C1 segment of cervical spinal cord (tissue), 14 donors: Measurements from ENCODE around the gene BMPR1B.
"Not testable (repeated sequence)": the region's sequence is repeated elsewhere in the genome, so short reads cannot be mapped to it uniquely, and the experiment has no call there.

Source experiments
- DNase-seq, 14 donors: peaks; one replicate each; lab custom pipeline; 2025; lab: John Stamatoyannopoulos, UW

Gene BMPR1B

DNA sequence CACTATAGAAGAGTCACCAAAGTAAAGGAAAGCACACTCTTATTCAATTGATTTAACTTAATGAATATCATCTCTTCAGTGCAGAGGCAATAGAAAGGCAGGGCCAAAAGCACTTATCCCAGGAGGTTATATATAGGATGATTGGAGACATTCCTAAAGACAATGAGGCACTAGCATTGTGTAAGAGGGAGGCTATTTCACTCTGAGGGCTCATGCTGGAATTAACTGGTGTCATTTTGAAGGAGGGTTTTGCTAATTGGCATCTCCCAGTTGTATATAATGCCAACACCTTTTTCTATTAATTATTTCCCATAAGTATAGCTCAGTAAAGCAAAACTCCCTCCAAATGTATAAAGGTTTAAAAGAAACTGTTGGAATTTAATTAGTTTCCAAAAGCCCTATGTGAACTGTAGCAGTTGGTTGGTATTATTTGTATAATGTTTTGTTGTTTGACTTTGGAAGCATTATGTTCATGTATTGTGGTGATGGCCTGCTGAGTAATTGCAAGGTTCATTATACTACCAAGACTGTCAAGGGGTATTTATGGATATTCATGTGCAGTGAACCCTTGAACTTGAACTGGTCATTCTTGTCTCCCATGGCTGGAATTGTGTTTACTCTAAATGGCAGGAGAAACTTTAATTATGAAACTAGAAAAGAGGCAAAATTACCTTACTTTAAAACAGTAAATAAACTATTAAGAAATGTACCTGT lies 270.3 kb downstream of the BMPR1B start:
- no peak for DNase-seq

DNA sequence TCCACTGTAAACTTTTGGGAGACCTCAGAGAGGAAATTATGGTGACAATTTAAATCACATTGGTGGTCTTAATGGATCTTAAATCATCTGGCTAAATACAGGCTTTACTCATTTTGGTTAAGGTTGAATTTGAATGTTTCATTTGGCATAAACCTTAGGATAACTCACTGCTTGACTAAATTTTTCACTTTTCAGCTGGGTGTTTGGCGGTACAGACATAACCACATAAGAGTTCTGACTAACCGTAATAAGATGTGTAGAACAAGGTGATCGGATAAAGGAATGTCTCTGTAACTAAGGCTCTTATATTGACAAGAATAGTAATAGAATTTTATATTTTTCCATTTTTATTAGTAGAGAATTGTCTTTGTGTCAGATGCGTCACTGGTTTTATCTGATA lies 281.0 kb downstream of the BMPR1B start:
- no peak for DNase-seq

DNA sequence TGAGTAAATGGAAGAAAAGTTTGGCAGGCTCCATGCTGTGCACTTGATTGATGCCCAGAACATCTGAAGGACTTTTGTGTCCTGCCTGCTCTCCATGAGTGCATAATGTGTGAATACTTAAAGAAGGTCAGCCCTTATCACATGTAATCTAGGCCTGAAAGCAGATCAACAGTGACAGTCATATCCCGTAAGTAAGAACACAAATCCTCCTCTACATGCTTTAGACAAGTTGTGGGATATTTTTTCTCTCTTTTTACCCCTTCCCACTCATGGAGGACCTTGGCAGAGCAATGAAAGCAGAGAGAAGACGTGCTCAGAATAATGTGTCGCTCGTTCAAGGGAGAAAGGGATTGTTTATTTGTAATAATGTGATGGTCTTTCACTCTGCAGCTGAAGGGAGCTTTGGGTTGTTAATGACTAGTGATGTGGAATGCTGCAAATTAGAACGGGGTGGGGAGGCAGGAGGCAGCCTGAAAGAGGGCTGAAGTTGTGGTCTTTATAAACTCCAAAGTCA lies 286.6 kb downstream of the BMPR1B start:
- peak in 8 of 14 donors; percentile 8 to 70 (median 22) for DNase-seq

DNA sequence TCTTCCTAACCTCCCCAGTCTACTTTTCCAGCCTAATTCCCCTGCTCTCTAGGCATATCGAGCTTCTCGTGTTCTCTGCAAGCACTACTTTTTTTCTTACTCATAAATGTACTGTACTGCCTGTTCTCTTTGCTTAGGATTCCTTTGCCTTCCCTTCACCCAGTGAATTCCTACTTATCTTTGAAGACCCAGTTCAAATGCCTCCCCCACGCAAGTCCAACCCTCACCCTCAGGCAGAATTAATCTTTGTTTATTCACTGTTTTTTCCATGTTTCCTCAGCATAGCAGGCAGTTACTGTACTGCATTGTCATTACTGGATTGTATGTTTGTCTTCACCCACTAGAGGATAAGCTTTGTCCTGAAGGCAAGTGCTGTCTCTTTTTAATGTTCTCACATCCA lies 287.7 kb downstream of the BMPR1B start:
- no peak for DNase-seq

DNA sequence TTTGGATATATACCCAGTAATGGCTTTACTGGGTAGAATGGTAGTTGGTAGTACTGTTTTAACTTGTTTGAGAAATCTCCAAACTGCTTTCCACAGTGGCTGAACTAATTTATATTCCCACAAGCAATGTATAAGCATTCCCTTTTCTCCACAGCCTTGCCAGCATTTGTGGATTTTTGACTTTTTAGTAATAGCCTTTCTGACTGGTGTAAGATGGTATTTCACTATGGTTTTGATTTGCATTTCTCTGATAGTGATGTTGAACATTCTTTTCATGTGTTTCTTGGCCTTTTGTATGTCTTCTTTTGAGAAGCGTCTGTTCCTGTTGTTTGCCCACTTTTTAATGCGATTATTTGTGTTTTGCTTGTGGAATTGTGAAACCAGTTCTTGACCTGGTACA lies 290.5 kb downstream of the BMPR1B start:
- no peak for DNase-seq

DNA sequence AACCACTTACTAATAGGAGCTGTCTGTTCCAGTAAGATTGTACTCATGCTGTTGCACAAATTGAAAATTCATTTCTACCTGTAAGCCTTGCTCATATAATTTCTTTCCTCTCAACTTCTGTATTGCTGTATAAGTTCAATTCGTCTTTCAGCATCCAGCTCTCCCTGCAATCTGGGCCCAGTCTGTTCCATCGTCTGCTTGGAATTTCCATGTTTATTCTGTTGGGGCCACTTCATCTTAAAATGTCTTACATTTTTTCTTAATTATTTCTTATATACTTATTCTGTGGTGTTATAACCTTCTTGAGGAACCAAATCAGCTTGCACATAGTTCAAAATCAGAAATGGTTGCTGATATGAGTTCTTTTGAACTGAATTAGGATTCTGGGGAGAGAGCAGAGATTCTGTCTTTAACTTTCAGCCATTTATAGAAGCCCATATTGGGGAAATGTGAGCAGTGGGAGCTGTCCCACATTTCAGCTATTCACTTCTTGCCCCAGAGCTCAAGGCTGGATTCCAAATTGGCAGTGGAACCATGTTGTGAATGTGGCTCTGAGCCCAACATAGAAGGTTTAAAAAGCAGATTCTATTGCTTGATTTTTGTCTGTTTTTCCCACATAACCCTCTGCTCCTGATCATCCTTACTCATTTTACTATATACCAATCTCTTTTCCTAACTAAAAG lies 291.9 kb downstream of the BMPR1B start:
- DNase-seq: peak in 3 of 14 donors; percentile 2 to 12 (median 6)

DNA sequence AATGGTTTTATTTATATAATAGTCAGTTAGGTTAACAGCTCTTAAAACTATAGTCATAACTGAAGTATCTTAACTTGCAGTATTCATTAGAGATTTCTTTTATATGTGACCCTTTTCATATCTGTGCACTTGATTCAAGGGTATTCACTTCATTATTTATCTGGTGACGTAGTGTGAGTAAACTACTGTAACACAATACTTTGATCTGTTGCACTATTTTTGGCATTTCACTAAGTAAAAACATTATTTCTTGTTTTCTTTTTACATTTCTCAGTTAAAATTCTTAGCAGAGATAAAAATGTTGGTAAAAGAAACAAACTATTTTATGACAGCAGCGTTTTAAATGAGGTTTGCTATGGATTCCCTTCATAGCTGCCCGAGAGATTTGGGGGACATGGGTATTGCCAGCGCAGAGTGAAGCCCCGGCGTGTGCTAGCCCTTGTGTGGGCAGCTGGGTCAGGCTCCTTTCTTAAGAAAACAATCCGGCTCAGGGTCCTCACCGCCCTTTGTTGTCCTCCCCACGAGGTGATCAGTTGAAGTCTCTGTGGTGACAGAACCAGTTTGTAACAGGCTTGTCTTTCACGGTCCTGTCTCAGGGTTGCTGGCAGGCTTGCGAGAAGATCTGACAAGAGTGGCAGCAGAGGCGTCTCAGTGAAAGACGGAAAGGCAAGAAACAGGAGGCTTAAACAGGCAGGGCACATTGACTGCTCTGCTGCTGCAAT lies 293.4 kb downstream of the BMPR1B start:
- DNase-seq: peak in 6 of 14 donors; percentile 6 to 49 (median 22)

DNA sequence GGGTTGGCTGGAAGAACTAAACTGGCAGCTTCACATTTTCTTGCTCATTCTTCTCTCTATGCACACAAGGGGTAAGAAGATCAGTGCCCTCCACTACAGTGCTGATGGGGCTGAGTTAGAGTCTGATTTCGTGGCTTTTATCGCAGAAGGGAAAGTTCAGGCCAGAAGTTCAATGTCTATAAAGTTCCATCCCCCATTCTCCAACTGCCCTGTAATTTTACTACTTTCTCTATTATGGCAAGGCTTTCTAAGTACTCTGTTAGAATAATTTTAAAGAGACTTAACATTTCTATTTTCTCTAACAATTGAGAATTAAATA lies 293.9 kb downstream of the BMPR1B start:
- DNase-seq: no peak

DNA sequence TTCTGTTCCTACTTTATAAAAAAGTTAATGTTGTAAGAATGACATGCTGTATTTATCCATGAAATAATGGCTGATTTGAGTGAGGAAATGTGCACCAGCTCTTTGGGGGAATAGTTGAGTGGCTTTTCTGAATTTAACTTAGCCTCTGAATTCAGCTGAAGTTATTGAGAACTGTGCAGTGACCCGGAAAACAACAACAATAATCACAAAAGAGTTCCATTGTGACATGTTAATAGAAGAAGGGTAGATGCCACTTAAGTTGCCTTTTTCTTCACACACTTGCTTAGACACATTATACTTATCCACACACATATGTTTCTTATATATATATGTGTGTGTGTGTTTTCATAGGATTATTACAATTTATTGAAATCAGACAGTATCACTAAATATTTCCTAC lies 301.2 kb downstream of the BMPR1B start:
- DNase-seq: no peak

DNA sequence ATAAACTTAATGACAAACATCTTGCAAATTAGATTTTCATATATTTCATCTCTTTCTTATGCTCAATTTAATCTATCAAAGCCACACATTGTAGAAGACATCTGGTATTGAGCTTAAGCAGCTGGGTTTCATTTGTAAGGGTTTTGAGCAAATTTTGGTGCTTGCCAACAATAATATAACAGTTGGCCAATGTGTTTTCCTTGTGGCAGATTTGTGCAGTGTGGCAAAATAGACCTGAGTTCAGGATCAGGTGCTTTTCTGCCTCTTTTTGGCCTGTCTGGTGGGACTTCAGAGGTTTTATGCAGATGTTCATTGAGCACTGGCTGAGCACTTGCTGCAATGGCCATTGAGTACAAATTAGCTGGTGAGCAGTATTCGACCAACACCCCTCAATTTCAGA lies 301.9 kb downstream of the BMPR1B start:
- no peak for DNase-seq

DNA sequence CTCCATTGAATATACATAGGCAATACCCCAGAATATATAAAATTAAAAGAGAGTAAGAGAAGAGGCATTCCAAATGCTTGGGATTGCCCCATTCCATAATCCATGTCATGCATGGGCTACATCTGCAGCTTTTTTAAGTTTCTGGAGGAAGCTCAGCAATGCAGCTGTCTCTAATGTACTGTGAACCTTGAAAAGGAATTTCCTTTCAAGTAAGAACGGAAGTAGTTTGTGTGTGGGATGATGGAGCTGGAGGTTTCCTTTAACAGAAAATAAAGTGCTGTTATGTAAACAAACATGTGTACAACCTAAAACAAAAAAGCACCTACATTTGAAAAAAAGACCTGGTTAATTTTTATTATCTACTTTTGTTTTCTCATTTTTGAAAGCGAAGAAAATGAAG lies 303.5 kb downstream of the BMPR1B start:
- DNase-seq: no peak

DNA sequence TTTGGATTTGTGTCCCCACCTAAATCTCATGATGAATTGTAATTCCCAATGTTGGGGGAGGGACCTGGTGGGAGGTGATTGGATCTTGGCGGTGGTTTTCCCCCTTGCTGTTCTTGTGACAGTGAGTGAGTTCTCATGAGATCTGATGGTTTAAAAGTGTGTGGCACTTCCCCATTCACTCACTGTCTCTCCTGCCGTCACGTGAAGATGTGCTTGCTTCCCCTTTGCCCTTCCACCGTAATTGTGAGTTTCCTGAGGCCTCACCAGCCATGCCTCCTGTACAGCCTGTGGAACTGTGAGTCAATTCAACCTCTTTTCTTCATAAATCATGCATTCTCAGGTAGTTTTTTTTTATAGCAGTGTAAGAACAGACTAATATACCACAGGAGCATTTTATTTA lies 304.0 kb downstream of the BMPR1B start:
- not testable (repeated sequence) for DNase-seq

DNA sequence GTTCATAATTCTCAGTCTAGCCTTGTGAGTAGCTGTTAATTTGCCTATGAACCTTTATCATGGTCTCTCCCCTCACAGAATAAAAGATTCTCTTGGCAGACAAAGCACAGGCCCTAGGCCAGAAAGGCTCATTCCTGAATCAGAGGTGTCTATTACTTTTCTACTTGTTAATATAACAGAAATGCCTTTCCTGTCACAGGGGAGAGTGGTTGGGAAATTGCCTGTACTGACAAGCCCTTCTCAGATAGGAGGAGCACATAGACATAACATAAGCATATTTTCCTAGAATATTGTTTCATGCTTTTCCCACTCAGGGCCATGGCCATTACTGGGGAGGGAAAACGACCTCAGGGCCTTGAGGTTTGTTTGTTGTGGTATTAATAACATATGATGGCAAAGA lies 308.3 kb downstream of the BMPR1B start:
- no peak for DNase-seq

DNA sequence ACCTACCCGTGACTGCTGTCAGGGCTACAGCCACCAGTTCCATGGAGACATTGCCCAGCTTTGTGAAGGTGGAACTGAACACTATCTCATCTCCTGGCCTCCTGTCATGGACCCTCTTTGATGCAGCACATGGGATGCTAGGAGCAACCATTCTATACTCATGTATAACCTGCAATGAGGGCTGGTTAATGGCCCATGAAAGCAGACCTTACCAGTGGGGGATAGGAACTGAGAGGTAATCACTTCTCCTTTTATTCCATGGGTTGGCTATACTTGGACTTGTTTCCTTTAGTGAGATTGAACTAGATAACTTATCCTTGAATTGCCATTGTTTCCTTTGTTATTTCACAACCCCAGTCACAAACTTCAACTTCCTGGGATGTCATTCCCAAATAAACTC lies 310.6 kb downstream of the BMPR1B start:
- no peak for DNase-seq

DNA sequence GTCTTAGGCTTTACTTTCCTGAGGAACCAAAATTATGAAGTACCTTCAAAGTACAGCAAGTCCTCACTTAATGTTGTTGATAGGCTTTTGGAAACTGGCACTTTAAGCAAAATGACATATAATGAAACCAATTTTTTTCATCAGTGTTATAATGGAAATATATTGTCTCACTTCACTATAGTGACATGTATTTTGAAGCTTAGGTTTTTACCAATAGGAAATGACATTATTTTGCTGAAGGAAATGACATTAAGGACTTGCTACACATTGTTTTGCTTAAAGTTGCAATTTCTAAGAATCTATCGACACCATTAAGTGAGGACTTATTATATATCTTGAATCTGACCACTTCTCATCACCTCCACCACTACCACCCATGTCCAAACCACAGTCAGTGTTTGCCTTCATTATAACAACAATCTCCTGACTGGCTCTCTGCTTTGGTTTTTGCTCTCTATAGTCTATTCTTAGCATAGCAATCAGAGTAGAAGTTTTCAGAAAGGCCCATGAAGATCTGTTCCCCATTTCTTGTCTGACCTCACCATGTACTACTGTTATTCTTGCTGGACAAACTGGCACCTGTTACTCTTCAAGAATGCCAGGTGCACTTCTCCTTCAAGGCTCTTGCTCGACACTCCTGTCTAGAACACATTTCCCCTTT lies 311.2 kb downstream of the BMPR1B start:
- no peak for DNase-seq

DNA sequence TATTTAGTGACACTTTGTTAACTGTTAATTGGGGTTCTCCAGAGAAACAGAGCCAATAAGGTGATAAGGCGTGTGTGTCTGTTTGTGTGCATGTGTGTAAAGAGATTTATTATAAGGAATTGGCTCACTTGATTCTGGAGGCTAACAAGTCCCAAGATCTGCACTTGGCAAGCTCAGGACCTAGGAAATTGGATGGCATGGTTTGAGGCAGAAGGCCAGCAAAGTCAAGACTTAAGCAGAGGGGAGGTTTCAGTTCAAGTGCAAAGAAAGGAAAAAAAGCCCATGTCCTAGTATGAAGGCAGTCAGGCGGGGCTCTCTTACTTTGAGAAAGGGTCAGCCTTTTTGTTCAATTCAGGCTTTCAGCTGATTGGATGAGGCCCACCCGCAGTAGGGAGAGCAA lies 314.1 kb downstream of the BMPR1B start:
- no peak for DNase-seq

DNA sequence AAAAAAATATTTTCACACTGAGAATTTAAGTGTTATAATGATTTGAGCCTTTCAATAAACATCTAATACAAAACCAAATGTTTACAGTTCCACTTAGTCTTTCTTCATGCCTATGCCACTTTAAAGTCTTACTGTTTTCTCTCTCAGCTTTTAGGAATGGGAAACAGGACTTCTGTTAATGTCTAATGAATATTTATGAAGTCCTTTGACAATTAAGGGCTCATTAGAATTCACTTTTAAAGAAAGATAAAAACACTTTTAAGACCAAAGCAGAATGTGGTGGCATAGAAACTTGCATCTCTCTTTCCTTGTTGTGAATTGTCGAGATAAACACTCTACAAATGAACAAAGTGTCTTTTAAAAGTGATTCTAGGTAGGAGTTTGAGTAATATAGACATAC lies 315.9 kb downstream of the BMPR1B start:
- no peak for DNase-seq

DNA sequence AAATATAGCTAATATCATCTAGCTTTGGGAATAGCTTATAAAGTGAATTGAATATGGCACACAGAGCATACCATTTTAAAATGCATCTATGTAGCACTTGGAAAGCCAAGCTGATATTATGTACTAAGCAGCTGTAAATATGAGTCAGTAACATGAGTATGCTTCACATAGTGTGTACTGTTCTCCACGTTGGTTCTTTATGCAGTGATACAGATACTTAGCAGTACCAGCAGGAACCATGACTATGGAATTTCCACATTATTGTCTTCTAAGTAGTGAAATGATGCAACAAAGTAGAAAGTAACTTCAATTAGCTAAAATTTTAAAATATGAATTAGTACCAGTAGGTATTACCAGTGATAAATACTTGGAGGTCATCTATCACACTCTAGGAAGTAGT lies 320.1 kb downstream of the BMPR1B start:
- DNase-seq: no peak

DNA sequence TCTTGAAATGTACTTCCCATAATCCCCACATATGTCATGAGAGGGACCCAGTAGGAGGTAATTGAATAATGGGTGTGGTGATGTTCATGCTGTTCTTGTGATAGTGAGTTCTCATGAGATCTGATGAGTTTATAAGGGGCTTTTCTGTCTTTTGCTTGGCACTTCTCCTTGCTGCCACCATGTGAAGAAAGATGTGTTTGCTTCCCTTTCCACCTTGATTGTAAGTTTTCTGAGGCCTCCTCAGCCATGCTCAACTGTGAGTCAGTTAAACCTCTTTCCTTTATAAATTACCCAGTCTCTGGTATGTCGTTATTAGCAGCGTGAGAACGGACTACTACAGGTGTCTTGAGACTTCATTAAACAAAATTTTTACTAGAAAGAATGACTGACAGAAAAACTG lies 323.2 kb downstream of the BMPR1B start:
- no peak for DNase-seq

DNA sequence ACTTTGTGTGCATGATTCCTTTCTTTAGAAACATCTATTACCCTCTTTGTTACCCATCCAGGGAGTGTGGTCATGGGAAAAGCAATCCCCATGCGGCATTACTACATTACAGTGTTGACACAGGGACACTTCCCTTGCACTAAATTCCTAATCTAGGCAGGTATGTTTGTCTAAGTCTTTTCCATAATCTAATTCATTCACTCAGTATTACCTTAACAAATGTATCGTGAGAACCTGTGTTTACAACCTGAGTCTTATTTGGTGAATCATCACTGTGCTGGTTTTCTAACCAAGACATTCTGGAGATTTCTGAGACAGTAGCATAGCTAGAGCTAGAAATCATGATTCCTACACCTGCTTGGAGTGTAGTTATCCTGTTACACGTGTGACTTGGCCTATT lies 326.8 kb downstream of the BMPR1B start:
- no peak for DNase-seq

DNA sequence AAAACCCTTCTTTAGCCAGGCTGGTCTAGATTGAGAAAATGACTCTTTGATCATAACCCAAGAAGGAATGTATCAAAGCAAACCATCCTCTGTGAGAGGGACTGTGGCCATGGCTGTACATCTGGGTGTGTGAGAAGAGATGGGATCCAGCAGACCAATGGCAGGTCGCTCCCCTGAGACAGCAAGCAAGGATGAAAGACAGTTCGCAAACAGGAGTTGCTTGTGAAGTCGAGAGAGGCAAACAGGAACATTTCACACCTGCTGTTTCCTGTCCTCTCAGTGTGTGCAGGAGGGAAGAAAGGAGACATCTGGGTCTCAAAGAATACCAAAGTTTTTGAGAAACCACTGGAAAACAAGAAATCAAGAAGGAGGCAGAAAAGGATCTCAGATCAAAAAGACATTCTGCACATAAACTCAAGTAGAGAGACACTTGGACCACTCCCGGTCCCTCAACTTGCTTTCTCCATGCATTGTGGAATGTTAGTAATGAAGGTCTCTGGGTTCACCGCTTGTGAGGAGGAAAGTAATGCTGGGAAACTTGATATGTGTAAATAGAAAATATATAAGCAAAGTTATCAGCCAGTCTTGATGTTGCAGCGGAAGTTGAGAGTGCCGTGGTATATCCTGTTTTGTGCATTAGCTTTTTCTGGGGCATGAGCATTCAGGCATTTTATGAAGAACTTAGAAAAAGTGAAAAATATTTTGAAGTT lies 327.5 kb downstream of the BMPR1B start:
- DNase-seq: no peak

DNA sequence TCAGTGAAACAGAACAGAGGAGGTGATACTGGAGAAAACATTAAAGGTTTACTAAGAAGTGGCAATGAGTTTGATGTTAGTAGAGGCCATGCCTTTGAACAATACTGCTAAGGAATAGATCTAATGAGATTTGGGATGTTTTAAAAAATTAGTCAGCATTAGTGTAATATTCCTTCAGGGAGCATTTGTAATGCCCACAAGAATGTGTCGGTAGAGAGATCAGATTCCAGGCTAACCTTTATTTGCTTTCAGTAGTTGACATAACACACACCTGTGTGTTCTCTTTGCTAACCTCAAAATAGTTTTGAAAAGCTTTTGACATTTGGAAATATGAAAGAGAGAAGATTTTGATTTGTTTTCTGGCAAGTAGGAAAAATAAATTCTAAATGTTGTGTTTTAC lies 328.8 kb downstream of the BMPR1B start:
- no peak for DNase-seq
